IPS-11a (cell line): ENCODE results near the gene ARHGEF10L.

Experiments
- H3K4me3 ChIP-seq: one replicate; pipeline ENCODE4 v1.5.1; 2013; ENCODE audit warnings: low read depth, low read length, control low read depth

Gene ARHGEF10L

DNA sequence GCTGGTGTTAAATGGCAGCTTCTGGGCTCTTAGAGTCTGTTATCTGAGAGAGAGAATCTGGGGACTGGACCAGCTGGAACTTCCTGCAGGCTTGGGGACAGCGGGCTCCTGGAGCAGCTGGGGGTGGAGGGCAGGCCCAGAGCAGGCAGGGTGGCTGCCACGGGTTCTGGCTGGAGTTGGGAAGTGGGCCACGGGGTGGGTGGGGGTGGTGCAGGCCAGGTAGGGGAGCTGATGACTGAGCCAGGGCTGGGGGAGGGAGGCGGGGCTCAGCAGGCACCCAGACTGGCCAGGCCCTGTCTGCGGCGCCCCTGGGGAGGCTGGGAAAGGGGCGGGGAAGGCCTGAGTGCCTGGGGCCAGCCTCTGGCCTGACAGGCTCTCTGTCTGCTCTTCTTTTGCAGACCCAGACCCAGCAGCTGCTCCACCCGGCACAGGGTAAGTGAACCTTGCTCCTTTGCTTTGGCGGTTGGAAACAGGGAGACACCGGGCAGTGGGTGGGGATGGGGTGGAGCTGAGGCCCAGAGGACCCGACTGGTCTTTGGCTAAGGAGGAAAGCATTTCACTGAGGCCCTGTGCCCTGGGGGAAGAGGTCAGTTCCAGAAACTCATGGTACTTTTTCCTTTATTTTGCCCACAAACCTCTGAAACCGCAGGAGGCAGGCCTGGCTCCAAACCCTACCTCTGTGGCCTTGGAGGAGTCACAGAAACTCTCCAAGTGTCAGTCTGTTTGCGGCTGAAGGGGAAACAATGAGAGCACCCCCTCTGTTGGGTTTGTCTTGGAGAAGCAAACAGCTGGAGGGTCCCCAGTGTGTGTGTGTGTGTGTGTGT lies 48.8 kb downstream of the ARHGEF10L start:
- no peak overlapping the region for H3K4me3 ChIP-seq

DNA sequence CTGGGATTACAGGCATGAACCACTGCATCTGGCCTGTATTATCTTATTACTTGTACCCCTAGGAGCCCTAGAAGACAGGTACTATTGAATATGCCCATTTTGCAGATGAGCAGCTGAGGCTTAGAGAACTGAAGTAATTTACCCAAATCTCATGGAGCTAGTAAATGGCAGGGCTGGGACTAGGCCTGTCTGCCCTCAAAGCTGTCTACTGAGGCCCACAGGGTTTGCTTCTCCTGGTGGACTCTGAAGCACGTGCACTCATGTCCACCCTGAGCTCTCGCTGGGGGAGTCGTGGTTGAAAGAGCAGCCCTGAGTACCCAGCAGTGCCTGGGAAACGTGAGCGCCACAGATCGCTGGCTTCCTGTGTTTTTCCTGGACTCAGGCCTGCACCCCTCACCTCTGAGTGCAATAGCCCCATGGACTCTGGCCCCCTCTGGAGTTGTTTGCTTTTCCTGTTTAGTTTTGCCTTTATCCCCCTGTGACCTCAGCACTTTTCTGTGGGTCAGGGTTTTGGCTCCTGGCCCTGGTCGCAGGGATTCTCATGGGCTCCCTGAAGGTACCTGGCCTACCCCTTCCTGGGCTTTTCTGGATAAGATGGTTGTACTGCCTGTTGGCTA lies 52.4 kb downstream of the ARHGEF10L start:
- no peak overlapping the region for H3K4me3 ChIP-seq

DNA sequence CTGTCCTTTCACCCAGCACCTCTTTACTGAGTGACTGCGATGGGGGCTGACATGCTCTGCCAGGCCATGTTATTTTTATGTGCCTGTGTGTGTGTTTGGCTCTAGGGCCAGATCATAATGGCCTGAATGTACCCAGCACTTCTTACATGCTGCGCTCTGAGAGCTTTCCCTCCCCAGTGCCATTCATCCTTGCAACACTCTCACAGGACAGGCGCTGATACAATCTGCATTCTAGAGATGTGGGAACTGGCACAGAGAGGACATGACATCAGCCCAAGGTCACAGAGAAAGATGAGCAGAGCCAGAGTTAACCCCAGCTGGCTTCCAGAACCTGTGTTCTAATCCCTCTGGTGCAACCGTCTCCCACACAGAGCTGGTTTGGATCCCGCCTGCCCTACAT lies 54.5 kb downstream of the ARHGEF10L start:
- no peak overlapping the region for H3K4me3 ChIP-seq

GRCh38 chr1:17594690-17595601 lies 55.4 kb downstream of the ARHGEF10L start:
- no peak overlapping the region for H3K4me3 ChIP-seq

- H3K4me3 ChIP-seq: no peak overlapping the region
Measured at GRCh38 chr1:17595602-17595925, 56.1 kb downstream of the ARHGEF10L start.

DNA sequence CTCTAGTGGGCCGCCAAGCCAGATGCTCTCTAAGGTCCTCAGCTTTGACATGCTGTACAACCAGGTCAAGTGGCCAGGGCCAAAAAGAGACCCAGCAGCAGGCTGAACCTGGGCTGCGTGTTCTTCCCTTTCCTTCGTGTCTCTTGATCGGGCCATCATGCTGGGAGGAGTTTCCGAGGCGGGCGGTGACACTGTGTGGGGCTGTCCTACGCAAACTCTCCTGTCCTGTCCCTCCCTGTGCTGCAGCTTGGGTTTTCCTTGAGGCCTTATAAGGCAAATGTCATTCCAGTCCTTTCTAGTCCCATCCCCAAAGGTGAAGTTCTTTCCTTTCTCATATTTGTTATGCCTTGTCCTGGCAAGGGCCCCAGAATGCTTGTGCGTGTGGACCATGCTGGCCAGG lies 56.7 kb downstream of the ARHGEF10L start:
- no peak overlapping the region for H3K4me3 ChIP-seq

GRCh38 chr1:17596651-17597509 lies 57.4 kb downstream of the ARHGEF10L start:
- no peak overlapping the region for H3K4me3 ChIP-seq

DNA sequence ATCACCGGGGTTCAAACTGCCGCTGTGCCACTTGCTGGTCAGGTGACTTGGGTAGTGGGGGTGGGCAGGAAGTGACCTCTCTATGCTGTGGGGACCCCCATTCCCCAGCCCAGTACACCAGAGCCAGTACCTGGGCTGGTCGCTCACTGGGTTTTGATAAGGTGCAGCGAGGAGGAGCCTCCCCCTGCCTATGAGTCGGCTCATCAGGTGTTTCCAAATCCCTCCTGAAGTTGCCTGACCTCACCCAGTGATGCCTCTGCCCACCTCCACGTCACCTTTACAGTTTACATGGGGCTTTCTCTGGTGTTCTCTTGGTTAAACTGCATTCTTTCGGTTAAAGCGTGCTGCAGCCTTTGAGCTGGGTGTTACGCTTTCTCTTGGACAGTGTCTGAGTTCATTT lies 58.2 kb downstream of the ARHGEF10L start:
- H3K4me3 ChIP-seq: no peak overlapping the region

DNA sequence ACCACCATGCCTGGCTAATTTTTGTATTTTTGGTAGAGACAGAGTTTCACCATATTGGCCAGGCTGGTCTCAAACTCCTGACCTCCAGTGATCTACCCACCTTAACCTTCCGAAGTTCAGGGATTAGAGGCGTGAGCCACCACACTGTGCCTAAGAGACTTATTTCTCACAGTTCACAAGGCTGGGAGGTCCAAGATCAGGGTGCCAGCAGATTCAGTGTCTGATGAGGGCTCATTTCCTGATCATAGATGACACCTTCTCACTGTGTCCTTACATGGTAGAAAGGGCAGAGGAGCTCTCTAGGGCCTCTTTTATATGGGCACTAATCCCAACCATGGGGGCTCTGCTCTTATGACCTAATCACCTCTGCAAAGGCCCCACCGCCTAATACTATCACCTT lies 58.8 kb downstream of the ARHGEF10L start:
- no peak overlapping the region for H3K4me3 ChIP-seq

DNA sequence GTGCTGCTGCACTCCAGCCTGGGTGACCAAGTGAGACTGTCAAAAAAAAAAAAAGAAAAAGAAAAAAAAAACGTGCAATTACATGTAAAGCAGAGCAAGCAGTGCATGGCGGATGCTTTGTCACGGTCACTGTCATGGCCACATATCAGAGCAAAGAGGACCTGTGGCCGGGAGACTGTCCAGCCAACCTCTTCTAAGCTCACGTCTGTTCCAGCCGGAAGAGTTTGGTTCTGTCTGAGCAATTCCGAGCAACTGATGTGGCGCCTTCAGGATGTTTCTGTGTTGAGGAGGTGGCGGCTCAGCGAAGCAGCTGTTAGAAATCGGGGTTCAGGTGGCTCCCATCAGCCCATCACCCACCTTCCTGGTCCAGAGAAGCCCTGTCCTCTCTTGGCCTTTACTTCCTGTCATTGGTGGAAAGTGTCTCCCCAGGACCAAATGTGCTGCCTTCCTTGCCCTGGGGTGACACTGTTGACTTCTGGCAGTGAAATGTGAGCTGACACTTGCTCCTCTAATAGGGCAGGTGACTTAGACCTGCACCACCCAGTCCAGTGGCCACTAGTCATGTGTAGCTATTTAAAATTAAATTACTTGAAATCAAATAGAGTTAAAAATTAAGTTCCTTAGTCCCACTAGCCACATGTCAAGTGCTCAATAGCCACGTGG lies 59.9 kb downstream of the ARHGEF10L start:
- H3K4me3 ChIP-seq: no peak overlapping the region

- H3K4me3 ChIP-seq: no peak overlapping the region
Measured at GRCh38 chr1:17599954-17600300, 60.4 kb downstream of the ARHGEF10L start.

DNA sequence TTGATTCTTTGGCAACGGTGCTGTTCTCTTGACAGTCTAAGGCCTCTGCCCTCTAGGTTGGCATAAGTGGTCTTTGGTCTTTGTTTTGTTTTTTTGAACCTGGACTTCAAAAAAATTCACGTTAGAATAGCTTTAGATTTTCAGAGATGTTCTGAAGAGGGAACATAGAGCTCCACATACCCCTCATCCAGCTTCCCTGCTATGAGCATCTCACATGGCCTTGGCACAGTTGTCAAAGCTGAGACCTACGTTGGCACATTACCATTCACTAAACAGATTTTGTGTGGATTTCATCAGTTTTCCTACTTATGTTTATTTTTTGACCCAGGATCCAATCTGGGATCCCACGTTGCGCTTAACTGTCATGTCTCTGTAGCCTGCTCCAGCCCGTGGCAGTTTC lies 60.8 kb downstream of the ARHGEF10L start:
- H3K4me3 ChIP-seq: no peak overlapping the region

DNA sequence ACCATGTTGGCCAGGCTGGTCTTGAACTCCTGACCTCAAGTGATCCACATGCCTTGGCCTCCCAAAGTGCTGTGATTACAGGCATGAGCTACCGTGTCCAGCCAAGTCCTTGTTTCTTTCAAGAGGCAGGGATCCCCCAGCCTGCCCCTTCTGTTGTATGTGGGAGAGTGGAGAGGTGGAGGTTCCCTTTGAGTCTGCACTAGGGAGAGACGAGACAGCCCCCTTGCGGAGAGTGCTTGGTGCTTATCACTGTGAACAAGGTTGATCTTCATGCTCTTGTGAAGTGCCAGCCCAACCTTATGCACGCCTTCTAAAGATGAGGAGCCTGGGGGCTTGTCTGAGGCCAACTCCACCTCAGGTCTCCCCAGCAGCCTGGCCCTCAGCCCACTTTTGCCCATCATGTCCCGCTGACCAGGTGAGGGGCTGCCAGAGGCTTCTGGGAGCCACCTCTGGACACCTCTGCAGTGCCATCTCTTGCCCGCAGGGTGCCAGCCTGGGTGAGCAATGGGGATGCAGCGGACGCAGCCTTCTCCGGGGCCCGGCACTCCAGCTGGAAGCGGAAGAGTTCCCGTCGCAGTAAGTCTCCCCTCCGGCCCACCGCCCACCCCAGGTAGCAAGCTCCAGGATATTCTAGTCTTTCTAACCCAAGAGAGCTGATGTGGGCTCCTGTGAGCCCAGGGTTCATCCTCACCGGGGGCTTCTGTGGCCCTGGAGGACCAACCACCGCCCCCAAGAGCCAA lies 62.3 kb downstream of the ARHGEF10L start:
- no peak overlapping the region for H3K4me3 ChIP-seq

DNA sequence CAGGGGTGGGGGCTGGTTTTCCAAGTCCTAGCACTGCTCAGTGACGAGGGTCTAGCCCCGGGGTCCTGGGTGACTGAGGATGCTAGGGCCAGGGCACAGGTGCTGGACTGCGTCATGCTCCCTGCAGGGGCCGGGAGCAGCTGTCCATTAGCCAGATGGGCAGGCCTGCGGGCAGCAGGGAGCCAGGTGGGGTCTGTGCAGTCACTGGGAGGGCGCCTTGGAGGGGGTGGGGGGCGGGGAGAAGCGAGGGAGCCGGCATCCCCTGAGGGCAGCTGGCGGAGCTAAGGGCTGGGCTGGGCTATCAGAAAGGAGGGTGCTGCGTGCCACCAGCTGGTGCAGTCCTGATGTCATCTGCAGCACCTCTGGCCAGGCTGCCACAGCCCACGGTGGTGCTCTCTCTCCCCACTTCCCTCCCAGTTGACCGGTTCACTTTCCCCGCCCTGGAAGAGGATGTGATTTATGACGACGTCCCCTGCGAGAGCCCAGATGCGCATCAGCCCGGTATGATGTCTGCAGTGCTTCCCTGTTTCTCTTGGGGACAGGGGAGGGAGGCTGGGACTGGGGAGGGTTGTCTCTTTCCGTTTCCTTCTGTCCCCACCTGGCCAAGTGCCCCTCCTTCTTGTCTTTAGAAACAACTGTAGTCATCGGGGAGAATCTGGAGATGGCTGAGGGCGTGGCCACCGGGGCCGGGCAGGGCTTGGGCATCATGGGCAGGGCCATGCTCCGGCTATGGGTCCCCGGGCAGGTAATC lies 63.8 kb downstream of the ARHGEF10L start:
- no peak overlapping the region for H3K4me3 ChIP-seq

GRCh38 chr1:17605582-17606344 lies 66.3 kb downstream of the ARHGEF10L start:
- H3K4me3 ChIP-seq: no peak overlapping the region

- no peak overlapping the region for H3K4me3 ChIP-seq
Measured at GRCh38 chr1:17606826-17607440, 67.4 kb downstream of the ARHGEF10L start.

DNA sequence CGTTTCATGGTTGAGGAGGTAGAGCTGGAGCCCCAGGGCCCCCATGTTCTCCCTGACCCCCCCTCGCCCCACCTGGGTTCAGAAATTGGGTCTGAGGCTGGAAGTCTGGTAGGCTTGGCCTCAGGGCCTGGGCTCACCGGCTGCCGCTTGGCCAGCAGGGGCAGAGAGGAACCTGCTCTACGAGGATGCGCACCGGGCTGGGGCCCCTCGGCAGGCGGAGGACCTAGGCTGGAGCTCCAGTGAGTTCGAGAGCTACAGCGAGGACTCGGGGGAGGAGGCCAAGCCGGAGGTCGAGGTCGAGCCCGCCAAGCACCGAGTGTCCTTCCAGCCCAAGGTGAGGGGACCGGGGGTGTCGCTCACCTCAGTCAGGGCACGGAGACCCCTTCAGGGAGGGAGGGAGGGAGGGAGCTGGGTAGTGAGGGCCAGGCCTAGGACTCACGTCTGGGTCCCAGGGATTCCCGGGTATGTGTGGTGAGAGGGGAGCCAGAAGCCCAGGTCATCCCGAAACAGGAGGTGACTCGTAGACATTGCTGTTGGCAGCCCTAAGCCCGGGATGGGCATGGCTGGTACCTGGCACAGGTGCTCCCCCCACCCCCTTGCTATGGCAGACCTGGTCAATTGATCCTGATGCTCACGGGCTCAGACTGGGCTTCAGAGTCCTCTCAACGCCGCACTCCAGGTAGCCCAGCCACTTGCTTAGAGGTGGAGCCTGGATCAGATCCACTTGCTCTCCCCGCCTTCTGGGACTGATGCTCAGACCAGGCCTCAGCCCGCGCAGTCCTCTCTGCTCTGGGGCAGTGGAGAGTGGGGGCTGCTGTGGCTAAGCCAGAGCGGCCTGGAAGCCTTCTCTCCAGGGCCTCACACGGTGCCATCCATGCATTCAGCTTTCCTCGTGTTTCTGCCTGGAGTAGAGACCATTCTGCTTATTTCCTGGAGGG lies 68.4 kb downstream of the ARHGEF10L start:
- no peak overlapping the region for H3K4me3 ChIP-seq
